Panc1 (cell line): ENCODE measurements around the gene WDR88. TPM values are rescaled to one million over a fixed set of nuclear protein-coding genes. Genes with fewer than 3 reads are reported as not detected.

Experiments
- ATAC-seq: fragments of 200-7000 bp; cut with Tn5 transposase; 2 replicates; pipeline ENCODE4 v1.9.1; 2020; ENCODE audit warnings: mild to moderate bottlenecking, moderate library complexity
- BruUV-seq: library from RNA; stranded (reverse); fragments of 400-500 nt; replicated peaks from 2 replicates; lab custom pipeline; 2021; lab: Mats Ljungman, UMichigan
- CTCF ChIA-PET: fragments of 300-600 bp; sonication (Branson Sonifier 250); formaldehyde crosslinking; loops from one replicate; lab custom pipeline; 2022; ENCODE audit warnings: antibody characterized with exemption; lab: Charles Lee
- POLR2A ChIA-PET: fragments of 300-600 bp; sonication (Branson Sonifier 250); formaldehyde crosslinking; loops from one replicate; lab custom pipeline; 2022; ENCODE audit warnings: antibody characterized with exemption; lab: Charles Lee
- DNase-seq: peaks from one replicate; pipeline ENCODE4 v3.0.0-alpha.2; 2010; ENCODE audit warnings: low read depth, low spot score
- H3K27ac ChIP-seq: 2 replicates; pipeline ENCODE4 v1.5.1; 2011; ENCODE audit warnings: mild to moderate bottlenecking, low read length, inconsistent platforms
- H3K27me3 ChIP-seq: fragments of 200-500 bp; sonication (Bioruptor generic); 2 replicates; pipeline ENCODE4 v1.6.0; 2014; ENCODE audit warnings: low read length, inconsistent platforms; ENCODE audit not compliant: control insufficient read depth, insufficient read depth
- H3K36me3 ChIP-seq: fragments of 200-500 bp; sonication (Bioruptor generic); 2 replicates; pipeline ENCODE4 v1.5.1; 2014; ENCODE audit warnings: inconsistent platforms, mild to moderate bottlenecking, low read length, moderate library complexity; ENCODE audit not compliant: control insufficient read depth, insufficient read depth
- H3K4me1 ChIP-seq: 2 replicates; pipeline ENCODE4 v1.5.1; 2011; ENCODE audit warnings: inconsistent platforms, mild to moderate bottlenecking, low read length, moderate library complexity; ENCODE audit not compliant: control insufficient read depth, insufficient read depth
- H3K4me3 ChIP-seq, 2 experiments: 2 replicates each; pipeline ENCODE4 v1.5.1; 2011 to 2012; ENCODE audit warnings: low read depth in 2 of 2, low read length in 2 of 2, mild to moderate bottlenecking in 2 of 2, inconsistent platforms in 1 of 2, moderate library complexity in 1 of 2
- H3K9me3 ChIP-seq: fragments of 200-500 bp; sonication (Bioruptor generic); 2 replicates; pipeline ENCODE4 v1.5.1; 2014; ENCODE audit warnings: low read depth, mild to moderate bottlenecking, inconsistent platforms, low read length, moderate library complexity; ENCODE audit not compliant: control insufficient read depth, insufficient read depth
- POLR2AphosphoS5 ChIP-seq: IDR thresholded peaks from 2 replicates; pipeline ENCODE4 v1.6.1; 2012; ENCODE audit warnings: mild to moderate bottlenecking, low read depth, low read length, moderate library complexity
- REST ChIP-seq, 2 experiments: IDR thresholded peaks; 2 replicates each; pipeline ENCODE4 v1.6.1; 2011 to 2012; ENCODE audit warnings: low read depth in 2 of 2, control low read depth in 1 of 2, low read length in 1 of 2, mild to moderate bottlenecking in 1 of 2, moderate library complexity in 1 of 2; ENCODE audit not compliant: insufficient read depth in 1 of 2
- SIN3A ChIP-seq: IDR thresholded peaks from 2 replicates; pipeline ENCODE4 v1.6.1; 2012; ENCODE audit warnings: low read depth, mild to moderate bottlenecking, low read length, moderate library complexity, borderline replicate concordance; ENCODE audit not compliant: insufficient read depth
- TCF7L2 ChIP-seq: IDR thresholded peaks from 2 replicates; pipeline ENCODE4 v1.6.1; 2011; ENCODE audit warnings: mild to moderate bottlenecking, low read depth, low read length, inconsistent platforms
- in situ Hi-C: cut with HindIII; loops from 2 replicates; pipeline ENCODE4 v1.10.0; 2016; ENCODE audit warnings: low sequenced_read_pairs, low pct_unique_long_range_greater_than_20kb
- intact Hi-C: fragments of 100-400 bp; cut with micrococcal nuclease; formaldehyde crosslinking; loops from one replicate; pipeline ENCODE4 v1.10.0; 2022; ENCODE audit not compliant: unreplicated experiment
- total RNA-seq: library from RNA; stranded (reverse); gene quantifications from one replicate; pipeline ENCODE4 v1.2.1, GENCODE V29; 2021; ENCODE audit not compliant: unreplicated experiment
- TF ChIP-seq, protein P1 (sequence below): fragments of 450-650 bp; IDR thresholded peaks from 2 replicates; pipeline ENCODE4 v1.5.1; 2017; ENCODE audit warnings: mild to moderate bottlenecking

Gene WDR88
- total RNA-seq, 1 experiment from 2014 or later = 0.31 TPM

DNA sequence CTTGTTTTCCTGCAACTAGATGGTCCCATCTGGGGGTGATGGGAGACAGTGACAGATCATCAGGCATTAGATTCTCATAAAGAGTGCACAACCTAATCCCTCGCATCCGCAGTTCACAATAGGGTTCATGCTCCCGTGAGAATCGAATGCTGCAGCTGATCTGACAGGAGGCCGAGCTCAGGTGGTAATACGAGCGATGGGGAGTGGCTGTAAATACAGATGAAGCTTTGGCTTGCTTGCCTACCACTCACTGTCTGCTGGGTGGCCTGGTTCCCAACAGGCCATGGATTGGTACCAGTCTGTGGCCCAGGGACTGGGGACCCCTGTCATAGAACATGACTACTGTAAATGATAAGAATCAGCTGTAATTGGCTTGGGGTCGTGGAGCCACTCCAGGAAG, 28.0 kb downstream of the WDR88 start:
- ATAC-seq = no peak
- BruUV-seq = no TSS peak
- CTCF ChIA-PET = no interaction called here
- H3K9me3 ChIP-seq = no peaks in the 10 kb centered on the region
- H3K27me3 ChIP-seq = no peaks in the 10 kb centered on the region
- H3K27ac ChIP-seq = no peak overlapping the region
- intact Hi-C loops = no loop called here
- no peak for TF ChIP-seq POLR2AphosphoS5
- TF ChIP-seq TCF7L2 = no peak
- TF ChIP-seq REST (IDR thresholded peaks at IDR 0.05; ENCODE audit: insufficient read depth in 1 of 2, low read depth in 2 of 2, low read length in 1 of 2) = no peak
- TF ChIP-seq SIN3A = no peak
- TF ChIP-seq, protein P1, sequence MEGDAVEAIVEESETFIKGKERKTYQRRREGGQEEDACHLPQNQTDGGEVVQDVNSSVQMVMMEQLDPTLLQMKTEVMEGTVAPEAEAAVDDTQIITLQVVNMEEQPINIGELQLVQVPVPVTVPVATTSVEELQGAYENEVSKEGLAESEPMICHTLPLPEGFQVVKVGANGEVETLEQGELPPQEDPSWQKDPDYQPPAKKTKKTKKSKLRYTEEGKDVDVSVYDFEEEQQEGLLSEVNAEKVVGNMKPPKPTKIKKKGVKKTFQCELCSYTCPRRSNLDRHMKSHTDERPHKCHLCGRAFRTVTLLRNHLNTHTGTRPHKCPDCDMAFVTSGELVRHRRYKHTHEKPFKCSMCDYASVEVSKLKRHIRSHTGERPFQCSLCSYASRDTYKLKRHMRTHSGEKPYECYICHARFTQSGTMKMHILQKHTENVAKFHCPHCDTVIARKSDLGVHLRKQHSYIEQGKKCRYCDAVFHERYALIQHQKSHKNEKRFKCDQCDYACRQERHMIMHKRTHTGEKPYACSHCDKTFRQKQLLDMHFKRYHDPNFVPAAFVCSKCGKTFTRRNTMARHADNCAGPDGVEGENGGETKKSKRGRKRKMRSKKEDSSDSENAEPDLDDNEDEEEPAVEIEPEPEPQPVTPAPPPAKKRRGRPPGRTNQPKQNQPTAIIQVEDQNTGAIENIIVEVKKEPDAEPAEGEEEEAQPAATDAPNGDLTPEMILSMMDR = no peak
- no peak for DNase-seq
- no peaks in the 10 kb centered on the region for H3K4me1 ChIP-seq
- no peaks in the 10 kb centered on the region for H3K36me3 ChIP-seq
- POLR2A ChIA-PET = interaction anchor here (0.7 kb wide), 1 partner anchor 1742 kb away, joined by 3 read pairs; no protein-coding TSS in a partner anchor
- H3K4me3 ChIP-seq = no peak overlapping the region
- in situ Hi-C loops = no loop called here

DNA sequence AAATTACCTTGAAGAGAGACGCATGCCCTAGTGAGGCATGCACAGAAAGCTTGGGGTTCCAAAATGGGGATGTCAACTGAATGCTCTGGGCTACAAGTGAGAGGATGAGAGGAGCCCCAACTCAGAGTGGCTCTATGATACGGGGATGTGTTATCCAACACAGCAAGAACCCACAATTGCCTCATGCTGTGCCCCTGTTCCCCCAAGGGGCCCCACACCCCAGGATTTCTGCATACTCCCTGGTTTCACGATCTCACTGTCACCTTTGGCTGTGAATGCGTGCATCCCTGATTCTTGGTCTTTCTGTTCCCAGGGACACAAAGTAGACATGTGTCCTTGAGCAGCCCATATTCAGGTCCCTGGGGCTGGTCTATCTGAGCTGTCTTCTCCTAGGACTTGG, 29.3 kb downstream of the WDR88 start:
- in situ Hi-C loops = no loop called here
- no peaks in the 10 kb centered on the region for H3K36me3 ChIP-seq
- no peaks in the 10 kb centered on the region for H3K4me1 ChIP-seq
- intact Hi-C loops = no loop called here
- no peaks in the 10 kb centered on the region for H3K9me3 ChIP-seq
- TF ChIP-seq POLR2AphosphoS5 (no peak), SIN3A (no peak), REST (IDR thresholded peaks at IDR 0.05; ENCODE audit: insufficient read depth in 1 of 2, low read depth in 2 of 2, low read length in 1 of 2) (no peak)
- TF ChIP-seq, protein P1 = no peak
- DNase-seq = no peak
- ATAC-seq = no peak
- no peak overlapping the region for H3K27ac ChIP-seq
- ChIA-PET POLR2A (interaction anchor here (0.6 kb wide), 1 partner anchor 51 kb away, joined by 4 read pairs; no protein-coding TSS in a partner anchor), CTCF (interaction anchor here (1.2 kb wide), 1 partner anchor 17 kb away, joined by 3 read pairs; no protein-coding TSS in a partner anchor)
- H3K4me3 ChIP-seq = no peak overlapping the region
- H3K27me3 ChIP-seq = no peaks in the 10 kb centered on the region
- no TSS peak for BruUV-seq
